NCI-H1694 treated with DMSO at 0.1 percent for 48 hours (cell line): Measurements from ENCODE around the gene CRAMP1.
"Not testable (repeated sequence)": the region's sequence is repeated elsewhere in the genome, so short reads cannot be mapped to it uniquely, and the experiment has no call there.

Source experiments
- DNase-seq: peaks from one replicate; lab custom pipeline; 2025; lab: John Stamatoyannopoulos, UW

The CRAMP1 gene

DNA sequence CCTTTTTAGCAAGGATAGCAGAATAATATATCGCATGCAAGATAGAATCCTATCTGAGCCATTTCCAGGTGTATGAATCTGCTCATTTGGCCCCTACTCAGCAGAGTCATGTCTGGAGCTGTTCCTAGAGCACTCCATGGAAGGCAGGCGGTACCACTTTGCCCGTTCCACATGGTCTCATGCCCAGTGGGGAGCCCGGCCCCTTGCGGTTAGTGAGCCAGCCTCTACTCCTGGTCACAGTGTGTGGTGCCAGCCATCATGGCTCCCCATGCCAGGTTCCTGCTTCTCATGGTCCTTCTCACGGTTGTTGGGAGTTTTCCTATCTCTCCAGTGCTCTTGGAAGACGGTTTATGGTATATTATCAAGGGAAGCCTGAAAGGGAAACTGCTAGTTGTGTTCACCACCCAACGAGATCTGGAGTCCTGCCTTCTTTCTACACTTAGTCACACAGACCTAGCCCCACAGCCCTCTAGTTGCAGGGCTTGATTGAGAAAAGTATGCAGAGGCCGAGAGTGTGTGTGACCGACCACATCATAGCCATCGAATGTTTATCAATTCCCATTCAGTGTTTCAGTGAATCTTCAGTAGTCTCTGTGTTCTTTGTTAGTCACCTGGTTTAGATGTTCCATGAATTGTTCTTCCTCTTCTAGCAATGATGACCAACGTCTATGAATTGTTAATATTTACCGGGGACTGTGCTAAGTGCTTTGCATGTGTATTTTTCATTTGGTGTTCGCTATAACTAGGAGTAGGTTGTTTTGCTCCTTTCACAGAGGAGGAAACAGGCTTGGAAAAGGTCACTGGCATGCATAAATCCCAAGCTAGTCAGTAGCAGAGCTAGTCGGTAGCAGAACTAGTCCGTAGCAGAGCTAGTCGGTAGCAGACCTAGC is 75.5 kb downstream of the CRAMP1 start:
- DNase-seq: no peak

DNA sequence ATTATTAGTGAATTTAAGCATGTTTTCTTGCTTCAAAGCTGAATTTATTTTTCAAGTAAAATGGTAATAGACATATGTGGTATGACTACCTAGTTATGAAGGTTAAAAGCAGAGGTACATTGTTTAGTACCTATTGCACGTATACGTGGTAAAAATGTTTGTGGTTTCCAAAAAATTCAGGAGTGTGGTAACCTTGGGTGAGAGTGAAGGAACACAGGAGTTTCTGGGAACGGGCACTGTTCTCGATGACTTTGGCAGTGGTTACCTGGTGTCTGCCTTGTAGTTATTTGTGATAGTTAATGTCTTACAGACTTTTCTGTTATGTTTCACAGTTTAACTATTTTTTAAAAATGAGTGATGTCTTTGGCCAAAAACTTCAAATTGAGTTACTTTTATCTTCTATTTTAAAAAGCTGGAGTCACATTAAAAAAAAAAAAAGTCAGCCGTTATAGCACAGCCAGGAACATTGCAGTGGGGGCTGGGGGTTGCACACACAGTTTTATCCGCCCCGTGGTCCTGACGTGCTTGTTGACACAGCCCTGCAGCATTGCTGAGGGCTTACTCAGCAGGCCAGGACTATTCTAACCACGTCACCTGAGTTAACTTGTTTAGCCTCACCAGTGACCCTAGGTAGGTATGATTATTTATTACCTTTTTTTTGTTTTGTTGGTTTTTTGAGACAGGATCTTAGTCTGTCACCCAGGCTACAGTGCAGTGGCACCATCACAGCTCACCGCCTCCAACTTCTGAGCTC is 76.8 kb downstream of the CRAMP1 start:
- DNase-seq: no peak

DNA sequence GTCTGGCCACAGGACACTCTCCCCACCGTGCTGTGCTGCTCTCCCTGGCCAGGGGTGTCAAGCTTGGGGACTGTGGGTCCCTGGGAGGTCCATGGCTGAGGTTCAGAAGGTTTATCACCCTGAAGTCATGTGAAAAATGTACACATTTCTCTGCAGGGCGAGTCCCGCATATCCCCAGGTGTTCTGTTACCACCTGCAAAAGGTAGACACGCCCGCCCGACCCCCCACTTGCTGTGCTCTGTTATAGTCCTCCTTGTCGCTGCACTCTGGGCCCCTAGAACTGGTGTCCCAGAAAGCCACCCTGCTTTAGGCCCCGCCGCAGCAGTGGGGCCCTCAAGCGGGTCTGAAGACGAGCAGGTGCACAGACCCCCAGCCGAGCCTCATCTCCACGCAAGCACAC is 77.7 kb downstream of the CRAMP1 start:
- no peak for DNase-seq

DNA sequence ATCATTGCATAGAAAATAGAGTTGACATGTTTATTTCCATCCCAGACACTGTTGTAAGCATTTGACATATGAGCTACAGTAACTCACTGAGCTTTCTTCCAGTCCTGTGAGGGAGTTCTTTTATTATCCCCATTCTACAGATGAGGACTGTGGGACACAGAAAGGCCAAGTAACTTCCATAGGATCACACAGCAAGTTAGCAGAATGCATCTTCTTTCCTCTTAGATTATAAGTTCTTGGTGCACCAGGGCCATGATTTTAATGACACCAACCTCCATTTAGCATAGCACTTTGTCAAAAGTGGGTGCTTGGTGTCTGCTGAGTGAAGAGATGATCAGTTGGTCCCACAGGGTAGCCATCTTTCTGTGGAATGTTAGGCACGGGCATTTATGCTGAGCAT is 78.7 kb downstream of the CRAMP1 start:
- DNase-seq: no peak

DNA sequence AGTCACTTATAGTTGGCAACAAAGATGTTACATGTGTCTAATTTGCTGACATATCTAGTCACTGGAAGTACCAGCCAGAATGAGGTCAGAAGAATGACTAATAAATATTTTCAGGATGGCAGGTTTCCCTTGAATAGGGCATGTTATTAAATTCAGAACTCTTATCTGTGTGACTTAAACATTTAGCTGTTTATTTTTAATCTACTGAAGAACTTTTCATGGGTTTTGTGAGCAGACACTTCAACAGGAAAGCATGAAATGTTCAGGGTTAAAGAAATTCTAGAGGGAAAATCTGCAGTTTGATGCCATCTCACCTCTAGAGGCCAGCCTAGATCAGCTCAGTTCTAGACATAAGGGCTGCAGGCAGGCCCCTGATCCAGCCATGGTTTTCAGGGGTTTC is 79.1 kb downstream of the CRAMP1 start:
- DNase-seq: no peak

DNA sequence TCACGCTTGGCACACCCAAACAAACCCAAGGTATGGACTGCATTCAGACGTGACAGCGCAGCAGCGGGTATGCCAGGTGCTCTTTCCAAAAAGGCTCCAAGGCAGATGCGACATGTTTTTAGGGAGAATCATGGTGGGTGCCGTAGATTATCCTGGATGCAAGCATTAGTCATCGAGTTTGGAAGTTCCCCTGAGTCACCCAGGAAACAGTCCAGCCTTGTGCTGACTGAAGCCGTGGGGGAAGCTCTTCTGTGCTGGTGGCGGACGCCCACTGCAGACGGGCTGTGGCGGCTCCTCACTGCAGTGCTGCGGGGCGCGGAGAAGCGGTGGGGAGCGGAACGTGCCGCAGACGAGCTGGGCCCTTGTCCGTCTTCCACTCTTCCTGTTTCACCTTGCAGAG is 79.8 kb downstream of the CRAMP1 start:
- no peak for DNase-seq

DNA sequence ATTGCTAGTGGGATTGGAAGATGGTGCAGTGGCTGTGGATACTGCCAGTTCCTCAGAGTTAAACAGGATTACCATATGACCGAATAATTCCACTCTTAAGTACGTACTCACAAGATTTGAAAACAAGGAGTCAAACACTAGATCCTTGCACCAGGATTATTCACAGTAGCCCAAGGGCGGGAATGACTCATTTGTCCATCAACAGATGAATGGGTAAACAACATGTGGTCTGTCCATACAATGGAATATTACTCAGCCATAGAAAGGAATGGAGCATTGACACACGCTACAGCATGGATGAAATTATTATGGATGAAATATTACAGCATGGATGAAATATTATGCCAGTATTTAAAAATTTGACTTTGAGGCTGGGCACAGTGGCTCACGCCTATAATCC is 84.7 kb downstream of the CRAMP1 start:
- DNase-seq: no peak

DNA sequence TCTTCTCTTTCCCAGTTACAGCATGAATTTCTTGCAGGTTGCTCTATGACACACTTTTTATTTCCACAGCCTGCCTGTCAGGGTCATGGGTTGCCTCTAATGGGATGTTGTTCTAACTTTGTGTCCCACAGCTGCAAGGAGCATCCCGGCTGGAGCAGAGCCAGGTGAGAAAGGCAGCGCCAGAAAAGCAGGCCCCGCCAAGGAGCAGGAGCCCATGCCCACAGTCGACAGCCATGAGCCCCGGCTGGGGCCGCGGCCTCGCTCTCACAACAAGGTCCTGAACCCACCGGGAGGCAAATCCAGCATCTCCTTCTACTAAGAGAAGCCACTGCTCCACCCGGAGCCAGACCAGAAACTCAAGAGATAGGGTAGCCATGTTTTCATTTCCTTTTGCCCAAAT is 86.5 kb downstream of the CRAMP1 start:
- no peak for DNase-seq

DNA sequence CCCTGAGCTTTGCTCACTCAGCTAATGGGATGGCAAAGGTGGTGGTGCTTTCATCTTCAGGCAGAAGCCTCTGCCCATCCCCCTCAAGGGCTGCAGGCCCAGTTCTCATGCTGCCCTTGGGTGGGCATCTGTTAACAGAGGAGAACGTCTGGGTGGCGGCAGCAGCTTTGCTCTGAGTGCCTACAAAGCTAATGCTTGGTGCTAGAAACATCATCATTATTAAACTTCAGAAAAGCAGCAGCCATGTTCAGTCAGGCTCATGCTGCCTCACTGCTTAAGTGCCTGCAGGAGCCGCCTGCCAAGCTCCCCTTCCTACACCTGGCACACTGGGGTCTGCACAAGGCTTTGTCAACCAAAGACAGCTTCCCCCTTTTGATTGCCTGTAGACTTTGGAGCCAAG is 88.1 kb downstream of the CRAMP1 start:
- no peak for DNase-seq

DNA sequence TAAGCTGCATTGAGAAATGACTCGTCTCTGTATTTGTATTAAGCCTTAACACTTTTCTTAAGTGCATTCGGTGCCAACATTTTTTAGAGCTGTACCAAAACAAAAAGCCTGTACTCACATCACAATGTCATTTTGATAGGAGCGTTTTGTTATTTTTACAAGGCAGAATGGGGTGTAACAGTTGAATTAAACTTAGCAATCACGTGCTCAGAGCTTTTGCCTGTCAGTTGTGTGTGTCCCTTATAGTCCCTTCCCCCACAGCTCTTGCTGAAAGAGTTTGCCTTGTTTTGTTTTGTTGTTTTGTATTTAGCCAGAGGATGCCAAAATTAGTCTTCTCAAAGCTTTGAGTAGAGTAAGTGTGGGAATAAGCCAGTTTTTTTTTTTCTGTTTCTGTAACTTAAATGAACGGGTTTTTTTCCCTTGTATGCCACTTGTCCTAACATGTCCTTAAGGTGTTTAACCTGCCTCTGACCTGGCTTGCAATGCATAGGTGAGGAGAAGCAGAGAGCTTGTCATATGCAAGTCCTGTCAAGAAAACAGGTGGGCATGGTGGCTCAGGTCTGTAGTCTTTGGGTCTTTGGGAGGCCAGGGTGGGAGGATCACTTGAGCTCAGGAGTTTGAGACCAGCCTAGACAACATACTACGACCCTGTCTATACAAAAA is 89.2 kb downstream of the CRAMP1 start:
- DNase-seq: no peak

DNA sequence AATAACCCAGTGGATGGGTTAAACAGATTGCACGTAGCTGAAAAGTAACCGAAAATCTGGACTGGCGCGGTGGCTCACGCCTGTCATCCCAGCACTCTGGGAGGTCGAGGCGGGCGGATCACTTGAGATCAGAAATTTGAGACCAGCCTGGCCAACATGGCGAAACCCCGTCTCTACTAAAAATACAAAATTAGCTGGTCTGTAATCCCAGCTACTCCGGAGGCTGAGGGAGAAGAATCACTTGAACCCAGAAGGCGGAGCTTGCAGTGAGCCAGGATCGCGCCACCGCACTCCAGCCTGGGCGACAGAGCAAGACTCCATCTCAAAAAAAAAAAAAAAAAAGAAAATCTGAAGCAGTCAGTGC is 93.1 kb downstream of the CRAMP1 start:
- not testable (repeated sequence) for DNase-seq

DNA sequence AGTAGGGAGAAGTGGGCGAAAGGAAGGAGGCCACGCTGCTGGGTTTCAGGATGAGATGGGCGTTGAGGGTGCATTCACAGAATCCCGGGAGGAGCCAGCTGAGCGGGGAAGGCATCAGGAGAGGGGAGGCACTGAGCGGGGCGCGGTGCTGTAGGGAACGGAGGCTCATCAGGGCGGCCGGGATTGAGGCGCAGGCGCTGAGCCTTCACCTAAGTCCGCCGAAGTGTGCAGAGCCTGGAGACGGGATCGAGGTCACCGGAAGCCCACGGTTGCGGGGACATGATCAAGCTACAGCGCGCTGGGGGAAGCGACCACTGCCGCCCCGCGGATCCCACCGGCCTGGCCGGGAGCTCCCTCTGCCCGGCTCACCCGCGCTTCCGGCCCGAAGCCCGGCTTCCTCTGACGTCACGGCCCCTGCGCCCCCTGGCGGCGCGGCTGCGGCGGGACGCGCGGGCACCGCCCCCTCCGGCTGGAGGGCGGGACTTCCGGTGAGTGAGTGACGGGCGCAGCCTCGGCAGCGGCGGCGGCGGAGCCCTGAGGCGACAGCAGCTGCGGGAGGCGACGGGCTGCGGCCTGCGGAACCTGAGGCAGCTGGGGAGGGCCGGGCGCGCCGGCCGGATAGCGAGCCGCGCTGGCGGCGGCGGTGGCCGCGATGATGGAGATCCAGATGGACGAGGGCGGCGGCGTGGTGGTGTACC is 93.7 kb downstream of the CRAMP1 start, which contains the start of gene MAPK8IP3:
MAPK8IP3 (plus strand) TSS at position 508 of the 698 bp plus-strand sequence; CDS start at position 653, 145 bp downstream.
- peak; percentile 65 for DNase-seq

DNA sequence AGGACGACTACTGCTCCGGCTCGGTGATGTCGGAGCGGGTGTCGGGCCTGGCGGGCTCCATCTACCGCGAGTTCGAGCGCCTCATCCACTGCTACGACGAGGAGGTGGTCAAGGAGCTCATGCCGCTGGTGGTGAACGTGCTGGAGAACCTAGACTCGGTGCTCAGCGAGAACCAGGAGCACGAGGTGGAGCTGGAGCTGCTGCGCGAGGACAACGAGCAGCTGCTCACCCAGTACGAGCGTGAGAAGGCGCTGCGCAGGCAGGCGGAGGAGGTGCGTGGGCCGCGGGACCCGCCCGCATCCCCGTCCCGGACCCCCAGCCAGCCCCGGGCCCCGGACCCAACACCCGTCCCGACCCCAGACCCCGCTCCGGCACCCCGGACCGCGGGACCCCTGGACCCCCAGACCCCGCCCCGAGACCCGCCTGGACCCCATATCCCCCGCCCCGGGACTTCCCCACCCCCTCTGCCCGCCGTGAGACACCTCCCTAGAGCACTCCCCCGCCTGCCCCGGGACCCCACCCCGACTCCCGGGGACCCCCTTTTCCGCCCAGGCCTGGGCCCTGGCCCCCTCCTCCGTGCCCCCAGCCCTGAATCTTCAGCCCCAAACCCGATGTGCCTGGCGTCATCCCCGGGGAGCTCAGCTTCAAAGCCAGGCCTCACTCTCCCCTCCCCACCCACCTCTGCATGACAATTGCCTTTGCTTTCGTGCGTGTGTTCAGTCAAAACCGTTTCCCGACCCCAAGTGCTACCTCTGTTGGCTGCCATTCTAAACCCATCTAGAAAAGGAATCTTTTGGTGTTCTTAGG is 94.4 kb downstream of the CRAMP1 start:
- no peak for DNase-seq

DNA sequence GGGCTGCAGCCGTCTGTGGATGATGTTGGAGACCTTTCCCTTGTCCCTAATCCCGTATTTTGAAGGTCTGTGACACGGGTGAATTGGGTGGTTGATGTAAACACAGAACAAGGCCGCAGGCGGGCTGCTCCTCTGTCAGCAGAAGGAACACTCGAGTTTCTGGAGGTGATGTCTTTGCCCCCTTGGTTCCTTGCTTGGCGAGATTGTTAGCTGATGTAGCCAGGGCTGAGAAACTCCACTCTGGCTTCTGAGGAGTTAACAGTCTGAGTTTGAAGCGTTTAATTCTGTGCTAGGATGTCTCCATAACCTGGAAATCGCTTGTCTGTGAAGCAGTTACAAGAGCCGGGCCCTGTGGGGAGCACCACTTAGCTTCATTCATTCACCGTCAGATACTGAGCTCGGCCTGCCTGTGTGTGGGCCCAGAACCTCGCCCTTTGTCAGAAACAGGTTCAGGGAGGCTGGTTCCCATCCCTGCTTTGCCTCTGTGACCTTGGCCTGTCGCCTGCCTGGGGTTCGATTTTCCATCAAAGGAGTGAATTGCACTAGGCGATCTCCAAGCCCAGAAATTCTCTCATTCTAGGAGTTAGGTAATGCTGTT is 95.1 kb downstream of the CRAMP1 start:
- no peak for DNase-seq

DNA sequence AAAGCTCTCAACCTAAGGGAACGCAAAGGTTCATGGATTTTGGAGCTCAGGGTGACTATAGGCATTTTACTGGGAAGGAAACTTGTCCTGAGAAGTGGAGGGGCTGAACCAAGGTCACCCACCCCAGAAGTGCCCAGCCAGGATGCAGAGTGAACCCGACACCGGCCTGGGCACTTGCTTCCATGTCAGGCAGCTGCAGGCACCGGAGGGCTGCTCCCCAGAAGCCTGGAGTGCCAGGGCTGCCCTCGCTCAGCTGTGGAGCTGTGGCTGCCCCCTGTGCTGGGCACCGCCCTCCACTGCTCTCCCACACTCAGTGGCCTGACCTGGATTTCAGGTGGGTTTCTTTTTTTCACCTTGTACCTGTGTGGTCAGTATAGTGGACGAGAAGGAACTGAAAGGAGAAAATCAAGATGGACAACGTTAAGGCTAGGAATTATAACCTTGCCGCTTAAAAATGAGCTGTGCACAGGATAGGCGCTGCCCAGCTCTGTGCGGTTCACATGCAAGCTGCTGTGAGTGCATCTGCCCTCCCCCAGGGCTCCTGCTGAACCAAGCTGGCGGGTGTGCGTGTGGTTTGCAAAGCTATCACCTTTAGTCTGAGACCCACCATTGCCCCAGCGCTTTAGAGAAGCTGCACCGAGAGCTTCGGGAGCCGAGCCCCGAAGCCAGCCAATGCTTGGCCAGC is 96.1 kb downstream of the CRAMP1 start:
- DNase-seq: no peak

DNA sequence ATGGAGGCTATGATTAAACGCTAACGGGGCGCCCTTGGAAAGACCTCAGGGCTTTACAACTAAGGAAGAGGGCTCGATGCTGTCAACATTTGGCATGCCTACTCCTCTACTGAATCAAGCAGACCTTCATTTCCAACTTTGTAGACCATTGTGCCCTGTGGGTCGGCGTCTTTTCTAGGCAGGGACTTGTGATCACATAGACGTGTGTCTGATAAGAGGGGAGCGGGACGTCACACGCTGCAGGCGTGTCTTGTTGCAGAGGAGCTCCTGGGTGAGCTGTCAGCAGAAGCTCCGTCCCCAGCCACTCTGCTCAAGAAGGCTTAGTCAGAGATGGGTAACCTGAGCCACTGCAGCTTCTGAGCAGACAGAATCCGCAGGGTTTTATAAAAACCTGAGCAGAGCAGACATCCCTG is 96.6 kb downstream of the CRAMP1 start:
- DNase-seq: no peak

DNA sequence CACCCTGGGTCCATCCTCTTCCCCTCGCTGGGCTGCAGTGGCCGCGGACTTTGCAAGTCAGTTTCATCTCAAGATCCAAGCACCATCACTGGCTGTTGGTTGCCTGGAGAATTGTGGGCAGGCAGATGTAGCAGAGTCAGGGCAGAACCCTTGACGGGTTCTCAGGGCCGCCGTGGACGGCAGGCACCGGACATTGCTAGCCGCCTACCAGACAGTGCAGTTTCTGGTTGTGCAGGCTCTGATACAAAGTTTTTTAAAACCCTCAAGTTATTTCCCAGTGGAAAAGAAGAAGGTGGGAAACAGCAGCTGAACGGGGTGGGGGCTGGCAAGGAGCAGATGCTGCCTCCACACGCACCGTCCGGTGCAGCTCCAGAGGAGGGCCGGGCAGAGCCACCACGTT is 97.2 kb downstream of the CRAMP1 start:
- no peak for DNase-seq

DNA sequence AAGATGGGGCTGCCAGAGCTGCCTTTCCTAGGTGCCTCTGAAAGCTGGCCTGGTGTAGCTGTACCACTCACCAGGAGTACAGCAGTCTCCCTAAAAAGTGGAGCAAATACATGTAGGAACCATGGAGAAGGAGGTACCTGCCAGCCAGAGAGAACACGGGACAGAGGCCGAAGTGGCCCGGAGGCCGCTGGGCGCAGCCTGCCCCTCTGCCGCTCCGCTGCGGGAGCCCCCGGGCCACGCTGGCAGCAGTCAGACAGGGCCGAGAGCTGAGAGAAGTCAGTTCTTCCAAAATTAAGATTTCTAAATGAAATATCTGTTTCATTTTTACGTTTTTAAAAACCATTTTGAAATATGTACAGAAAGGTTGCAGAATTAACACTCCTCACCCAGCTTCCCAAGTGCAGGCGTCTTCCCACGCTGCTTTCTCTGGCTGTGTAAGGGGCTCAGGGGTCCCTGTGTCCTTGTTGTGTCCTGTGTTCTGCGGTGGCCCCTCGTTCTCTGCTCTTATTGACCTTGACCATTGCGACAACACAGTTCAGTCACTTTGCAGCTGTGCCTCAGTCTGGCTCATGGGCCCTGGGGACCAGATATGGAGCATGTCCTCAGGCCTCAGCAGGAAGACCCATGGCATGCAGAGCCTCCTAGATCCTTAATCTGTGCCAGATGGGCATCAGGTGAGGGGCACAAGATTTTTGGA is 98.8 kb downstream of the CRAMP1 start:
- DNase-seq: no peak

DNA sequence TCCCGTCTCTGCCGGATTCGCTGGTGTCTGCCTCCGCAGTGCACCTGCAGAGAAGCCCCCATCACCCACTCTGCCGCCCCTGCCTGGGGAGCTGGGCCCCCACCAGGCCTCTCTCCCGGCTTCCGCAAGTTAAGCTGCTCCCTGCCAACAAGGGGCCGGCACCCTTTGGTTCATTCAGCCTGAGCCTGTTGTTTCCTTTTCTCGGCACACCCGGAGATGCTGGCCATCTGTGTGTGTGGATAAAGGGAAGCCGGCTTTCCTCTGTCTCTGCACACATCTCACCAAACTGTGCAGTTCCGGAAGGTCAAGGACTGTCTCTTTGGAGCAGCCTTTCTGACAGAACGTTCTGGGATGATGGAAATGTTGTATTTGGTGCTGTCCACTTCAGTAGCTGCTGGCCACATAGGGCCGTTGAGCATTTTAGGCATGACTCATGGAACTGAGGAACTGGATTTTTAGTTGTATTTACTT is 100.7 kb downstream of the CRAMP1 start:
- DNase-seq: no peak

DNA sequence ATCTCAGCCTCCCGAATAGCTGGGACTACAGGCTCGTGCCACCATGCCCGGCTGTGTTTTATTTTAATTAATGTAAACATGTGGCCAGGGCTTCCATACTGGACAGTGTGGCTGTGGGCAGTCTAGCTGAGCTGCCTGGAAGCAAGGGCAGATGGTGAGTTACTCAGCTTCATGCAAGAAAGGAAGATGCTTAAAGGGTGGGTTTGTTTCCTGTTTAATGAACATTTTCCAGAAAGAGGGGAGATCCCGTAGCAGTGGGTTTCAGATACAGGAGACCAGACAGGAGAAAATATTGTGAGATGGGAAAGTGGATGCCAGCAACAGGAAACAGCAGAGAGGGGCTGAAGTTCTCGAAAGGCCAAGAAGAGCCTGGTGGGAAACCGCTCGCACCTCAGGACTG is 101.2 kb downstream of the CRAMP1 start:
- no peak for DNase-seq
